ENCODE measurements around the gene TAOK1. TPM values are rescaled to one million over a fixed set of nuclear protein-coding genes. Genes with fewer than 3 reads are reported as not detected.

TAOK1 gene
- total and polyA plus RNA-seq, 2 donors (not counting 1 experiment from before 2014, with no cell fraction given), result 9.8 to 80.7 TPM

GRCh38 chr17:29544066-29544465 is 153.9 kb downstream of the TAOK1 start:
- H2AFZ ChIP-seq (ENCODE audit: insufficient read depth, low read depth, low read length, poor library complexity, severe bottlenecking), result no peak overlapping the region
- DNase-seq (no peak), ATAC-seq (ENCODE audit: low read depth) (no peak)
- H3K27ac ChIP-seq (ENCODE audit: low read length in 2 of 2), result no peak overlapping the region
- peaks cover 3% of the 10 kb centered on the region for H3K79me2 ChIP-seq (ENCODE audit: control insufficient read depth, insufficient read depth, low read length)
- no peak overlapping the region for H3K4me2 ChIP-seq (replicated peaks; ENCODE audit: low read depth, low read length, poor library complexity, severe bottlenecking)
- H3K4me1 ChIP-seq (ENCODE audit: control insufficient read depth in 2 of 2, insufficient read depth in 2 of 2, low read length in 2 of 2), result no peaks in the 10 kb centered on the region
- Mint-ChIP-seq H3K27me3 (no peaks in the 10 kb centered on the region), H3K4me1 (no peaks in the 10 kb centered on the region), H3K9me3 (ENCODE audit: insufficient read depth) (no peaks in the 10 kb centered on the region), H3K27ac (no peak overlapping the region), H3K4me3 (no peak overlapping the region)
- H3K9me3 ChIP-seq (ENCODE audit: control extremely low read depth in 1 of 3, control insufficient read depth in 2 of 3, insufficient read depth in 1 of 3, low read length in 2 of 3), result no peaks in the 10 kb centered on the region
- no peak for TF ChIP-seq EZH2 (IDR thresholded peaks at IDR 0.05; ENCODE audit: borderline replicate concordance, insufficient read depth, low read depth, low read length, poor library complexity, severe bottlenecking)
- TF ChIP-seq CTCF (IDR thresholded peaks at IDR 0.05), result no peak
- no peaks in the 10 kb centered on the region for H3K27me3 ChIP-seq (replicated peaks in 1 of 4; ENCODE audit: control extremely low read depth in 1 of 4, control insufficient read depth in 3 of 4, insufficient read depth in 4 of 4, low read length in 3 of 4)
- no peak overlapping the region for H3K4me3 ChIP-seq (ENCODE audit: control extremely low read depth in 1 of 5, extremely low read depth in 1 of 5, insufficient read depth in 1 of 5, low read depth in 2 of 5, low read length in 4 of 5)
- ChIA-PET CTCF (interaction anchor here (1.2 to 1.5 kb wide), 2 partner anchors 17 to 23 kb away, joined by 3 to 4 read pairs; partner anchors contain the start of gene ABHD15), POLR2A (no interaction called here)
- no peak overlapping the region for H3K9ac ChIP-seq (ENCODE audit: low read length)
- no peaks in the 10 kb centered on the region for H4K20me1 ChIP-seq (ENCODE audit: control insufficient read depth, insufficient read depth, low read length, poor library complexity, severe bottlenecking)
- intact Hi-C loops (cut with micrococcal nuclease), result no loop called here
- no CpG with 5 or more reads among the region's 4 CpGs for WGBS (ENCODE audit: insufficient coverage)
- peaks cover 3 to 22% of the 10 kb centered on the region in 2 experiments for H3K36me3 ChIP-seq (replicated peaks in 1 of 2; ENCODE audit: control extremely low read depth in 1 of 2, control insufficient read depth in 1 of 2, extremely low read depth in 1 of 2, insufficient read depth in 2 of 2, low read length in 1 of 2)

- DNase-seq (no peak), ATAC-seq (ENCODE audit: low read depth) (no peak)
- Histone ChIP-seq H3K36me3 (replicated peaks in 1 of 2; ENCODE audit: control extremely low read depth in 1 of 2, control insufficient read depth in 1 of 2, extremely low read depth in 1 of 2, insufficient read depth in 2 of 2, low read length in 1 of 2) (peaks cover 3 to 19% of the 10 kb centered on the region in 2 experiments), H3K27ac (ENCODE audit: low read length in 2 of 2) (no peak overlapping the region), H4K20me1 (ENCODE audit: control insufficient read depth, insufficient read depth, low read length, poor library complexity, severe bottlenecking) (no peaks in the 10 kb centered on the region), H3K79me2 (ENCODE audit: control insufficient read depth, insufficient read depth, low read length) (no peaks in the 10 kb centered on the region), H3K4me3 (ENCODE audit: control extremely low read depth in 1 of 5, extremely low read depth in 1 of 5, insufficient read depth in 1 of 5, low read depth in 2 of 5, low read length in 4 of 5) (no peak overlapping the region), H3K9ac (ENCODE audit: low read length) (no peak overlapping the region), H3K9me3 (ENCODE audit: control extremely low read depth in 1 of 3, control insufficient read depth in 2 of 3, insufficient read depth in 1 of 3, low read length in 2 of 3) (no peaks in the 10 kb centered on the region), H3K4me2 (replicated peaks; ENCODE audit: low read depth, low read length, poor library complexity, severe bottlenecking) (no peak overlapping the region), H3K27me3 (replicated peaks in 1 of 4; ENCODE audit: control extremely low read depth in 1 of 4, control insufficient read depth in 3 of 4, insufficient read depth in 4 of 4, low read length in 3 of 4) (no peaks in the 10 kb centered on the region), H3K4me1 (ENCODE audit: control insufficient read depth in 2 of 2, insufficient read depth in 2 of 2, low read length in 2 of 2) (no peaks in the 10 kb centered on the region), H2AFZ (ENCODE audit: insufficient read depth, low read depth, low read length, poor library complexity, severe bottlenecking) (no peak overlapping the region)
- POLR2A ChIA-PET, result no interaction called here
- H3K9me3 Mint-ChIP-seq (ENCODE audit: insufficient read depth), result no peaks in the 10 kb centered on the region
- CTCF ChIA-PET, result interaction anchor here (0.7 to 2.4 kb wide), 5 partner anchors 9 to 262 kb away, joined by 3 to 8 read pairs (median 5); no protein-coding TSS in a partner anchor
- TF ChIP-seq CTCF (IDR thresholded peaks at IDR 0.05), result no peak
- TF ChIP-seq EZH2 (IDR thresholded peaks at IDR 0.05; ENCODE audit: borderline replicate concordance, insufficient read depth, low read depth, low read length, poor library complexity, severe bottlenecking), result no peak
- no peaks in the 10 kb centered on the region for H3K27me3 Mint-ChIP-seq
- no peak overlapping the region for H3K4me3 Mint-ChIP-seq
- intact Hi-C loops (cut with micrococcal nuclease), result no loop called here
- H3K4me1 Mint-ChIP-seq, result no peaks in the 10 kb centered on the region
- WGBS (ENCODE audit: insufficient coverage), result no CpG with 5 or more reads among the region's 1 CpG
- no peak overlapping the region for H3K27ac Mint-ChIP-seq
These were observed 155.9 kb downstream of the TAOK1 start for GRCh38 chr17:29546085-29546484.

All from B cell (primary cell).